Liver (tissue), 9 donors: ENCODE results near the gene WDR44. TPM values are rescaled to one million over a fixed set of nuclear protein-coding genes. Genes with fewer than 3 reads are reported as not detected.

Experiments
- DNase-seq: peaks from one replicate; pipeline ENCODE4 v3.0.0-alpha.2; 2017; ENCODE audit warnings: low spot score
- H3K27ac ChIP-seq, 2 donors: one replicate each; pipeline ENCODE4 v1.7.0; 2013; ENCODE audit warnings: inconsistent platforms in 2 of 2, low read length in 2 of 2, control low read depth in 1 of 2, low read depth in 1 of 2, mild to moderate bottlenecking in 1 of 2
- H3K27me3 ChIP-seq, 4 donors: one replicate each; pipeline versions ENCODE4 v1.6.1 to v1.7.0; 2013; ENCODE audit warnings: low read length in 3 of 4, inconsistent platforms in 1 of 4, mild to moderate bottlenecking in 1 of 4, moderate library complexity in 1 of 4; ENCODE audit not compliant: control insufficient read depth in 4 of 4, insufficient read depth in 4 of 4
- H3K36me3 ChIP-seq, 4 donors: one replicate each; pipeline versions ENCODE4 v1.6.1 to v1.7.0; 2013; ENCODE audit warnings: low read length in 3 of 4, mild to moderate bottlenecking in 3 of 4, low read depth in 1 of 4, moderate library complexity in 1 of 4; ENCODE audit not compliant: control insufficient read depth in 4 of 4, insufficient read depth in 3 of 4
- H3K4me1 ChIP-seq, 4 donors: one replicate each; pipeline versions ENCODE4 v1.6.1 to v1.7.0; 2013; ENCODE audit warnings: low read length in 3 of 4, mild to moderate bottlenecking in 3 of 4, moderate library complexity in 1 of 4; ENCODE audit not compliant: control insufficient read depth in 4 of 4, insufficient read depth in 4 of 4
- H3K4me3 ChIP-seq, 3 donors: one replicate each; pipeline versions ENCODE4 v1.6.1 to v1.7.0; 2013; ENCODE audit warnings: low read length in 3 of 3, control low read depth in 1 of 3, low read depth in 1 of 3, mild to moderate bottlenecking in 1 of 3
- H3K9ac ChIP-seq, 2 donors: one replicate each; pipeline ENCODE4 v1.7.0; 2013; ENCODE audit warnings: low read length in 2 of 2, mild to moderate bottlenecking in 2 of 2, moderate library complexity in 2 of 2, control low read depth in 1 of 2, low read depth in 1 of 2
- H3K9me3 ChIP-seq, 4 donors: one replicate each; pipeline versions ENCODE4 v1.6.1 to v1.7.0; 2013; ENCODE audit warnings: low read length in 3 of 4; ENCODE audit not compliant: control insufficient read depth in 4 of 4
- EGR1 ChIP-seq, 2 donors: IDR thresholded peaks; 2 replicates each; pipeline ENCODE4 v1.6.1; 2016 to 2018; ENCODE audit warnings: antibody characterized with exemption in 2 of 2, low read depth in 2 of 2
- FOXA1 ChIP-seq: IDR thresholded peaks from 2 replicates; pipeline ENCODE4 v1.6.1; 2016; ENCODE audit warnings: antibody characterized with exemption
- FOXA2 ChIP-seq: IDR thresholded peaks from 2 replicates; pipeline ENCODE4 v1.6.1; 2016; ENCODE audit warnings: antibody characterized with exemption
- GABPA ChIP-seq, 2 donors: IDR thresholded peaks in 1 of 2; conservative IDR thresholded peaks in 1 of 2; 2 replicates each; pipeline ENCODE4 v1.6.1; 2016; ENCODE audit warnings: antibody characterized with exemption in 2 of 2, mild to moderate bottlenecking in 1 of 2, moderate library complexity in 1 of 2
- HNF4A ChIP-seq, 2 donors: conservative IDR thresholded peaks; 2 replicates each; pipeline ENCODE4 v1.6.1; 2016; ENCODE audit warnings: antibody characterized with exemption in 2 of 2, mild to moderate bottlenecking in 2 of 2
- HNF4G ChIP-seq: IDR thresholded peaks from 2 replicates; pipeline ENCODE4 v1.6.1; 2016; ENCODE audit warnings: antibody characterized with exemption
- JUND ChIP-seq, 2 donors: IDR thresholded peaks; 2 replicates each; pipeline ENCODE4 v1.6.1; 2016; ENCODE audit warnings: antibody characterized with exemption in 2 of 2
- NR2F2 ChIP-seq: IDR thresholded peaks from 2 replicates; pipeline ENCODE4 v1.6.1; 2016; ENCODE audit warnings: antibody characterized with exemption
- RAD21 ChIP-seq, 2 donors: IDR thresholded peaks; 2 replicates each; pipeline ENCODE4 v1.6.1; 2016; ENCODE audit warnings: antibody characterized with exemption in 2 of 2, mild to moderate bottlenecking in 2 of 2
- RXRA ChIP-seq, 2 donors: IDR thresholded peaks; 2 replicates each; pipeline ENCODE4 v1.6.1; 2017 to 2018; ENCODE audit warnings: antibody characterized with exemption in 2 of 2, mild to moderate bottlenecking in 1 of 2
- SP1 ChIP-seq: IDR thresholded peaks from 2 replicates; pipeline ENCODE4 v1.6.1; 2018; ENCODE audit warnings: antibody characterized with exemption, mild to moderate bottlenecking
- TAF1 ChIP-seq: conservative IDR thresholded peaks from 2 replicates; pipeline ENCODE4 v1.6.1; 2016; ENCODE audit warnings: antibody characterized with exemption, mild to moderate bottlenecking
- YY1 ChIP-seq: IDR thresholded peaks from 2 replicates; pipeline ENCODE4 v1.6.1; 2016; ENCODE audit warnings: antibody characterized with exemption, mild to moderate bottlenecking
- WGBS: extraction: QIAGEN DNeasy Blood & Tissue Kit; methylation state at CpG from one replicate; pipeline ENCODE4 v1.1.7; 2013; 5-methylcytosine and 5-hydroxymethylcytosine counted together
- polyA plus RNA-seq, 2 donors: library from polyadenylated mRNA; stranded (reverse) in 1 of 2; unstranded in 1 of 2; fragments of 200-250 nt in 1 of 2; fragments of >200 nt in 1 of 2; fragmentation: Nextera tagmentation in 1 of 2; extraction: Ambion mirVana in 1 of 2; gene quantifications; one replicate each; pipeline versions ENCODE4 v1.2.1 to v1.2.3, GENCODE V29; 2013 to 2015
- total RNA-seq, 2 donors: library from RNA; depleted of rRNA; stranded (reverse); fragments of >200 nt; gene quantifications; one replicate each; pipeline ENCODE4 v1.2.3, GENCODE V29; 2014
- TF ChIP-seq, protein P1 (sequence below): fragments of 150-350 bp; IDR thresholded peaks from 2 replicates; pipeline ENCODE4 v1.5.1; 2017; ENCODE audit warnings: improper control_type of control experiment, low read depth, low read length; ENCODE audit not compliant: missing input control
- TF ChIP-seq, protein P2 (sequence below): IDR thresholded peaks from 2 replicates; pipeline ENCODE4 v1.6.1; 2016; ENCODE audit warnings: antibody characterized with exemption
- TF ChIP-seq, protein P3 (sequence below): IDR thresholded peaks from 2 replicates; pipeline ENCODE4 v1.6.1; 2016; ENCODE audit warnings: antibody characterized with exemption, mild to moderate bottlenecking
- TF ChIP-seq, protein P4 (sequence below): IDR thresholded peaks from 2 replicates; pipeline ENCODE4 v1.6.1; 2016; ENCODE audit warnings: antibody characterized with exemption
- TF ChIP-seq, protein P5 (sequence below): IDR thresholded peaks from 2 replicates; pipeline ENCODE4 v1.6.1; 2016; ENCODE audit warnings: antibody characterized with exemption
- donor health status: healthy.
- donor health status: healthy.
- donor health status: healthy.
- donor health status: healthy.
- donor health status: healthy.

WDR44 gene
- total and polyA plus RNA-seq, 4 donors, result 3.9 to 7.5 (median 5.5) TPM

DNA sequence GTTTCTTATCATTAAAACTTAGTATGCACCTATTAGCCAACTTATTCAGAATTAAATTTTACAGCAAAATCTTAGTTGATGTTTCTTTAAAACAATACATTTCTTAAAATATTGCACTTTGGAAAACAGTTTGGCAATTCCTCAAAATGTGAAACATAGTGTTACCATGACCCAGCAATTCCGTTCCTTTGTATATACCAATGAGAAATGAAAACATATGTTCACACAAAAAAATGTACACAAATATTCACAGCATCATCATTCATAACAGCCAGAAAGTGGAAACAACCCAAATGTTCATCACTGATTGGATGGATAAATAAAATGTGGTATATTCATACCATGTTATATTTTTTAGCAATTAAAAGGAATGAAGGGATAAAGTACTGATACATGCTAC is 50.2 kb downstream of the WDR44 start:
- H3K9me3 ChIP-seq, result no peaks in the 10 kb centered on the region
- TF ChIP-seq RXRA (IDR thresholded peaks at IDR 0.05), result no peak
- TF ChIP-seq, protein P1, sequence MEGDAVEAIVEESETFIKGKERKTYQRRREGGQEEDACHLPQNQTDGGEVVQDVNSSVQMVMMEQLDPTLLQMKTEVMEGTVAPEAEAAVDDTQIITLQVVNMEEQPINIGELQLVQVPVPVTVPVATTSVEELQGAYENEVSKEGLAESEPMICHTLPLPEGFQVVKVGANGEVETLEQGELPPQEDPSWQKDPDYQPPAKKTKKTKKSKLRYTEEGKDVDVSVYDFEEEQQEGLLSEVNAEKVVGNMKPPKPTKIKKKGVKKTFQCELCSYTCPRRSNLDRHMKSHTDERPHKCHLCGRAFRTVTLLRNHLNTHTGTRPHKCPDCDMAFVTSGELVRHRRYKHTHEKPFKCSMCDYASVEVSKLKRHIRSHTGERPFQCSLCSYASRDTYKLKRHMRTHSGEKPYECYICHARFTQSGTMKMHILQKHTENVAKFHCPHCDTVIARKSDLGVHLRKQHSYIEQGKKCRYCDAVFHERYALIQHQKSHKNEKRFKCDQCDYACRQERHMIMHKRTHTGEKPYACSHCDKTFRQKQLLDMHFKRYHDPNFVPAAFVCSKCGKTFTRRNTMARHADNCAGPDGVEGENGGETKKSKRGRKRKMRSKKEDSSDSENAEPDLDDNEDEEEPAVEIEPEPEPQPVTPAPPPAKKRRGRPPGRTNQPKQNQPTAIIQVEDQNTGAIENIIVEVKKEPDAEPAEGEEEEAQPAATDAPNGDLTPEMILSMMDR, result no peak
- no peak for TF ChIP-seq EGR1 (IDR thresholded peaks at IDR 0.05; ENCODE audit: low read depth in 2 of 2)
- no peak for TF ChIP-seq SP1
- TF ChIP-seq, protein P2, sequence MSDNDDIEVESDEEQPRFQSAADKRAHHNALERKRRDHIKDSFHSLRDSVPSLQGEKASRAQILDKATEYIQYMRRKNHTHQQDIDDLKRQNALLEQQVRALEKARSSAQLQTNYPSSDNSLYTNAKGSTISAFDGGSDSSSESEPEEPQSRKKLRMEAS, result no peak
- TF ChIP-seq, protein P3, sequence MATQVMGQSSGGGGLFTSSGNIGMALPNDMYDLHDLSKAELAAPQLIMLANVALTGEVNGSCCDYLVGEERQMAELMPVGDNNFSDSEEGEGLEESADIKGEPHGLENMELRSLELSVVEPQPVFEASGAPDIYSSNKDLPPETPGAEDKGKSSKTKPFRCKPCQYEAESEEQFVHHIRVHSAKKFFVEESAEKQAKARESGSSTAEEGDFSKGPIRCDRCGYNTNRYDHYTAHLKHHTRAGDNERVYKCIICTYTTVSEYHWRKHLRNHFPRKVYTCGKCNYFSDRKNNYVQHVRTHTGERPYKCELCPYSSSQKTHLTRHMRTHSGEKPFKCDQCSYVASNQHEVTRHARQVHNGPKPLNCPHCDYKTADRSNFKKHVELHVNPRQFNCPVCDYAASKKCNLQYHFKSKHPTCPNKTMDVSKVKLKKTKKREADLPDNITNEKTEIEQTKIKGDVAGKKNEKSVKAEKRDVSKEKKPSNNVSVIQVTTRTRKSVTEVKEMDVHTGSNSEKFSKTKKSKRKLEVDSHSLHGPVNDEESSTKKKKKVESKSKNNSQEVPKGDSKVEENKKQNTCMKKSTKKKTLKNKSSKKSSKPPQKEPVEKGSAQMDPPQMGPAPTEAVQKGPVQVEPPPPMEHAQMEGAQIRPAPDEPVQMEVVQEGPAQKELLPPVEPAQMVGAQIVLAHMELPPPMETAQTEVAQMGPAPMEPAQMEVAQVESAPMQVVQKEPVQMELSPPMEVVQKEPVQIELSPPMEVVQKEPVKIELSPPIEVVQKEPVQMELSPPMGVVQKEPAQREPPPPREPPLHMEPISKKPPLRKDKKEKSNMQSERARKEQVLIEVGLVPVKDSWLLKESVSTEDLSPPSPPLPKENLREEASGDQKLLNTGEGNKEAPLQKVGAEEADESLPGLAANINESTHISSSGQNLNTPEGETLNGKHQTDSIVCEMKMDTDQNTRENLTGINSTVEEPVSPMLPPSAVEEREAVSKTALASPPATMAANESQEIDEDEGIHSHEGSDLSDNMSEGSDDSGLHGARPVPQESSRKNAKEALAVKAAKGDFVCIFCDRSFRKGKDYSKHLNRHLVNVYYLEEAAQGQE, result no peak
- TF ChIP-seq NR2F2, result no peak
- no peak for TF ChIP-seq JUND (IDR thresholded peaks at IDR 0.05)
- no peak for TF ChIP-seq YY1
- no peak for TF ChIP-seq HNF4G
- no peak for TF ChIP-seq GABPA (IDR thresholded peaks at IDR 0.05 in 1 of 2, conservative IDR thresholded peaks at IDR 0.05 in 1 of 2)
- no peak for DNase-seq
- H3K27ac ChIP-seq, result no peak overlapping the region
- H3K36me3 ChIP-seq, result peaks cover 0 to 10% (median 6%) of the 10 kb centered on the region in 4 donors
- WGBS, result 96% methylated on average over 1 of the region's 1 CpG
- H3K4me1 ChIP-seq, result no peaks in the 10 kb centered on the region
- H3K9ac ChIP-seq, result no peak overlapping the region
- no peaks in the 10 kb centered on the region for H3K27me3 ChIP-seq
- H3K4me3 ChIP-seq, result no peak overlapping the region

DNA sequence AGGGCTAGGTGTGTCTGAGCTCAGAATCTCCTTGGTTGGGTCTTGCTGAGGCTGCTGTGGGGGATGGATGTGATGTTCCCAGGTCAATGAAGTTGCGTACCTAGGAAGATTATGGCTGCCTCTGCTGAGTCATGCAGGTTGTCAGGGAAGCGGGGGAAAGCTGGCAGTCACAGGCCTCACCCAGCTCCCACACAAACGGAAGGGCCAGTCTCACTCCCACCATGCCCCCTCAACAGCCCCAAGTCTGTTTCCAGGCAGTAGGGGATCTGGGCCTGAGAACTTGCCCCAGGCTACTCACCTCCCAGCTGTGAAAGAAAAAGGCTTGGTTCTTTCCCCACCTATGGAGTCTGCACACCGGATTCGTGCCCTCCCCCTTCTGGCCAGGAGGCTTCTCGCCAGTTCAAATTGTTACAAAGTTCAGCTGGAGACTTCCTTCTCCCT is 72.9 kb downstream of the WDR44 start:
- no peaks in the 10 kb centered on the region for H3K9me3 ChIP-seq
- no peak for DNase-seq
- no peak overlapping the region for H3K9ac ChIP-seq
- no peaks in the 10 kb centered on the region for H3K36me3 ChIP-seq
- WGBS, result 56% methylated on average over 6 of the region's 6 CpGs
- H3K4me1 ChIP-seq, result peaks cover 0 to 3% (median under 1%) of the 10 kb centered on the region in 4 donors
- no peak overlapping the region for H3K4me3 ChIP-seq
- H3K27ac ChIP-seq, result peak overlapping the region in 1 of 2 donors; percentile 37
- H3K27me3 ChIP-seq, result peaks cover 0 to 2% (median 0%) of the 10 kb centered on the region in 4 donors
- TF ChIP-seq HNF4A (conservative IDR thresholded peaks at IDR 0.05) (no peak), GABPA (IDR thresholded peaks at IDR 0.05 in 1 of 2, conservative IDR thresholded peaks at IDR 0.05 in 1 of 2) (no peak), YY1 (no peak), RAD21 (IDR thresholded peaks at IDR 0.05) (no peak), RXRA (IDR thresholded peaks at IDR 0.05) (no peak), HNF4G (no peak), FOXA1 (no peak), TAF1 (no peak), FOXA2 (no peak), EGR1 (IDR thresholded peaks at IDR 0.05; ENCODE audit: low read depth in 2 of 2) (no peak), SP1 (no peak)
- TF ChIP-seq, protein P3, result no peak
- TF ChIP-seq, protein P2, result no peak
- TF ChIP-seq, protein P4, sequence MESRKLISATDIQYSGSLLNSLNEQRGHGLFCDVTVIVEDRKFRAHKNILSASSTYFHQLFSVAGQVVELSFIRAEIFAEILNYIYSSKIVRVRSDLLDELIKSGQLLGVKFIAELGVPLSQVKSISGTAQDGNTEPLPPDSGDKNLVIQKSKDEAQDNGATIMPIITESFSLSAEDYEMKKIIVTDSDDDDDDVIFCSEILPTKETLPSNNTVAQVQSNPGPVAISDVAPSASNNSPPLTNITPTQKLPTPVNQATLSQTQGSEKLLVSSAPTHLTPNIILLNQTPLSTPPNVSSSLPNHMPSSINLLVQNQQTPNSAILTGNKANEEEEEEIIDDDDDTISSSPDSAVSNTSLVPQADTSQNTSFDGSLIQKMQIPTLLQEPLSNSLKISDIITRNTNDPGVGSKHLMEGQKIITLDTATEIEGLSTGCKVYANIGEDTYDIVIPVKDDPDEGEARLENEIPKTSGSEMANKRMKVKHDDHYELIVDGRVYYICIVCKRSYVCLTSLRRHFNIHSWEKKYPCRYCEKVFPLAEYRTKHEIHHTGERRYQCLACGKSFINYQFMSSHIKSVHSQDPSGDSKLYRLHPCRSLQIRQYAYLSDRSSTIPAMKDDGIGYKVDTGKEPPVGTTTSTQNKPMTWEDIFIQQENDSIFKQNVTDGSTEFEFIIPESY, result no peak
- TF ChIP-seq, protein P5, sequence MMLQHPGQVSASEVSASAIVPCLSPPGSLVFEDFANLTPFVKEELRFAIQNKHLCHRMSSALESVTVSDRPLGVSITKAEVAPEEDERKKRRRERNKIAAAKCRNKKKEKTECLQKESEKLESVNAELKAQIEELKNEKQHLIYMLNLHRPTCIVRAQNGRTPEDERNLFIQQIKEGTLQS, result no peak
- TF ChIP-seq, protein P1, result no peak
